H1 (cell line): Measurements from ENCODE around the gene ARHGAP5. TPM values are rescaled to one million over a fixed set of nuclear protein-coding genes. Genes with fewer than 3 reads are reported as not detected.

ENCODE experiments used
- CEBPB ChIP-seq: IDR thresholded peaks from 2 replicates; pipeline ENCODE4 v1.6.1; 2012; ENCODE audit warnings: low read depth, low read length
- RXRA ChIP-seq: IDR thresholded peaks from 2 replicates; pipeline ENCODE4 v1.6.1; 2011; ENCODE audit warnings: low read depth, mild to moderate bottlenecking, low read length, moderate library complexity; ENCODE audit not compliant: insufficient read depth
- SRF ChIP-seq: IDR thresholded peaks from 2 replicates; pipeline ENCODE4 v1.6.1; 2011; ENCODE audit warnings: mild to moderate bottlenecking, low read depth, low read length, moderate library complexity
- TCF12 ChIP-seq: IDR thresholded peaks from 2 replicates; pipeline ENCODE4 v1.6.1; 2011; ENCODE audit warnings: low read depth, mild to moderate bottlenecking, low read length
- polyA plus RNA-seq, 7 experiments: library from polyadenylated mRNA; depleted of rRNA in 3 of 7; stranded (reverse) in 5 of 7; unstranded in 2 of 7; fragments of >200 nt in 5 of 7; fragments of 200-250 nt in 2 of 7; gene quantifications; 1 replicate in 5 of 7; 2 replicates in 1 of 7; 4 replicates in 1 of 7; pipeline versions ENCODE4 v1.2.1 to v1.2.3, GENCODE V29; 2011 to 2013; ENCODE audit warnings: missing spikeins in 2 of 7, mixed read lengths in 2 of 7
- total RNA-seq: library from RNA; stranded (reverse); fragmentation: NEBNext Ultra II Directional; extraction: Animal tissue kit (Norgen Biotek cat#: 25700); gene quantifications from 2 replicates; pipeline ENCODE4 v1.2.1, GENCODE V29; 2021

ARHGAP5 gene
- total and polyA plus RNA-seq, 2 of the 8 experiments (the other 6 are each of a cell fraction or from before 2014, with no cell fraction given) = 7.8 to 77.3 TPM

DNA sequence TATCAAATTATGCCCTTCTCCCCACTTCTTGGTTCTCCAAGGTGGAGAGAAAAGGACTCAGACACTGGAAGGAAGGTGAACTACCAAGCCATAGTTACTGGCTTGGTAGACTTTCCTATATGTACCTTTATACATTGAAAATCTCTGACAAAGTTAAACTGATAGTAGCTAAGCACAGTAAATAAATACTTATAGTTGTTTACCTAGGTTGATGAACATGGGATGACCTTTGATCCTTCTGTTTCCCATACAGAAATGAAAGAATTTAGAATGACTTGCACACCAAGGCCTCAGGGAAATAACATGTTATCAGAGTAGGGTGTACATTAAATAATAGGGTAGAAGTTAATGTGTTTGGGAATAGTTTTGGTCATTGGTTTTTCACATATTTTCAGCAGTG, 6.7 kb downstream of the ARHGAP5 start (continued):
- TF ChIP-seq SRF (no peak), TCF12 (no peak), CEBPB (no peak), RXRA (no peak)
